NB4 (cell line): ENCODE data around the gene SPACDR.

Experiments used
- DNase-seq: peaks from one replicate; pipeline ENCODE4 v3.0.0; 2010; ENCODE audit warnings: low read depth
- H3K4me3 ChIP-seq: one replicate; pipeline ENCODE4 v1.5.1; 2011; ENCODE audit warnings: mild to moderate bottlenecking, low read depth, low read length, moderate library complexity
- MYC ChIP-seq: IDR thresholded peaks from 2 replicates; pipeline ENCODE4 v1.6.1; 2011; ENCODE audit warnings: low read depth, low read length
- POLR2A ChIP-seq: IDR thresholded peaks from 2 replicates; pipeline ENCODE4 v1.6.1; 2011; ENCODE audit warnings: mild to moderate bottlenecking; ENCODE audit not compliant: insufficient read length; ENCODE audit errors: extremely low read depth
- TF ChIP-seq, protein P1 (sequence below): IDR thresholded peaks from 2 replicates; pipeline ENCODE4 v1.6.1; 2011; ENCODE audit warnings: low read depth, low read length
- TF ChIP-seq, protein P2 (sequence below): IDR thresholded peaks from one replicate; pipeline ENCODE4 v1.5.1; 2012; ENCODE audit warnings: low read depth, low read length

The SPACDR gene

DNA sequence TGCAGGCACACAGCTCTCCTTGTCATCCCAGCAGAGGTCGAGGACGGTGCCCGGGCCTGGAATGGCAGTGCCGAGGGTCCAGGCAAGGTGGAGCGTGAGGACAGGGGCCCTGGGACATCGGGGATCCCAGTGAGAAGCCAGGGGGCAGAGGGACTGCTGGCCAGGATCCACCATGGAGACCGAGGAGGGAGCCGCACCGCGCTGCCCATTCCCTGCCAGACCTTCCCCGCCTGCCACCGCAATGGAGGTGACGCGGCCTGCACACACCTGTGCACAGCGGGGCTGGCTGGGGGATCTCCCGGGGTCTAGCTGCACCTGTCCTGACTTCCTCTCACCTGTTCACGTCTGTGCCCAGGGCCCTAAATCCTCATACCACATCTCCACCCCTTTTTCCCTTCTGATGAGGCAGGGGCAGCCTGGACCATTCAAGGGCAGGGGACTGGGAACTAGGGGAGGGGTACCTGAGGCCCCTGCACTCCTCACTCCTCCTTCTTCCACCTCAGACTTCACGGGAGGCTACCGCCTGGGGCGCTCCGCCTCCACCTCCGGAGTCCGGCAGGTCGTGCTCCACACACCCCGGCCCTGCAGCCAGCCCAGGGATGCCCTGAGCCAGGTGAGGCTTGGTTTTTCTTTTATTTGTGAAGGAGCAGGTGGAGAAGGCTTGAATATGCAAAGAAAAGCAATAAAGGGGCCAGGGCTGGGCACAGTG lies 26.6 kb upstream of the SPACDR start:
- no peak for DNase-seq
- no peak overlapping the region for H3K4me3 ChIP-seq
- TF ChIP-seq, protein P1, sequence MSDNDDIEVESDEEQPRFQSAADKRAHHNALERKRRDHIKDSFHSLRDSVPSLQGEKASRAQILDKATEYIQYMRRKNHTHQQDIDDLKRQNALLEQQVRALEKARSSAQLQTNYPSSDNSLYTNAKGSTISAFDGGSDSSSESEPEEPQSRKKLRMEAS = no peak
- TF ChIP-seq, protein P2, sequence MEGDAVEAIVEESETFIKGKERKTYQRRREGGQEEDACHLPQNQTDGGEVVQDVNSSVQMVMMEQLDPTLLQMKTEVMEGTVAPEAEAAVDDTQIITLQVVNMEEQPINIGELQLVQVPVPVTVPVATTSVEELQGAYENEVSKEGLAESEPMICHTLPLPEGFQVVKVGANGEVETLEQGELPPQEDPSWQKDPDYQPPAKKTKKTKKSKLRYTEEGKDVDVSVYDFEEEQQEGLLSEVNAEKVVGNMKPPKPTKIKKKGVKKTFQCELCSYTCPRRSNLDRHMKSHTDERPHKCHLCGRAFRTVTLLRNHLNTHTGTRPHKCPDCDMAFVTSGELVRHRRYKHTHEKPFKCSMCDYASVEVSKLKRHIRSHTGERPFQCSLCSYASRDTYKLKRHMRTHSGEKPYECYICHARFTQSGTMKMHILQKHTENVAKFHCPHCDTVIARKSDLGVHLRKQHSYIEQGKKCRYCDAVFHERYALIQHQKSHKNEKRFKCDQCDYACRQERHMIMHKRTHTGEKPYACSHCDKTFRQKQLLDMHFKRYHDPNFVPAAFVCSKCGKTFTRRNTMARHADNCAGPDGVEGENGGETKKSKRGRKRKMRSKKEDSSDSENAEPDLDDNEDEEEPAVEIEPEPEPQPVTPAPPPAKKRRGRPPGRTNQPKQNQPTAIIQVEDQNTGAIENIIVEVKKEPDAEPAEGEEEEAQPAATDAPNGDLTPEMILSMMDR = no peak
- TF ChIP-seq POLR2A = no peak
- no peak for TF ChIP-seq MYC

DNA sequence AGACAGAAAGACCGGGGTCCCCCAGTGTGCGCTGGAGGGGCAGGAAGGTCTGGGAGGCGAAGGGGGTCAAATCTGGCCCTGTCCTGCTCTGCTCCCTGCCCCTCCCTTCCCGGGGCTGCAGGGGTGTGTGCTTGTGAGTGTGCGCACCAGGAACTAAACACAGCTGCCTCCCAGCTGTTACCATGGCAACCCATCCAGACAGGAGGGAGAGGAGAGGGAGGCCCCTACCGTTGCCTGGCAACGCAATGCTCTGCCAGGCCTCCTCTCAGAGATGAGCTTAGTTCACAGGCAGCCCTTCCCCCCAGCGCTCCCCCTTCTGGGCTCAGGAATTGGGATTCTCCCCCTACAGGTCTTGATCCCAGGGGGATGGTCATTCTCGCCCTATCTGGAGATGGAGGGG lies 25.8 kb upstream of the SPACDR start:
- TF ChIP-seq, protein P1 = no peak
- no peak for TF ChIP-seq POLR2A
- TF ChIP-seq, protein P2 = no peak
- TF ChIP-seq MYC = no peak
- no peak overlapping the region for H3K4me3 ChIP-seq
- peak; percentile 84 for DNase-seq

DNA sequence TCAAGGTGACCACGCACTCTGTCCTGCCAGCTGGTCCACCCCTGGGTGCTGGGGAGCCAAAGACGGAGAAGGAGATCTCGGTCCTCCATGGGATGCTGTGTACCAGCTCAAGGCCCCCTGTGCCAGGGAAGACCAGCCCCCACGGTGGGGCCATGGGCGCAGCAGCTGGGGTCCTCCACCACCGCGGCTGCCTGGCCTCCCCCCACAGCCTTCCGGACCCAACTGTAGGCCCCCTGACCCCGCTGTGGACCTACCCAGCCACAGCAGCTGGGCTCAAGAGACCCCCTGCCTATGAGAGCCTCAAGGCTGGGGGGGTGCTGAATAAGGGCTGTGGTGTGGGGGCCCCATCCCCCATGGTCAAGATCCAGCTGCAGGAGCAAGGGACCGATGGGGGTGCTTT lies 25.1 kb upstream of the SPACDR start:
- DNase-seq = no peak
- H3K4me3 ChIP-seq = no peak overlapping the region
- no peak for TF ChIP-seq POLR2A
- TF ChIP-seq MYC = no peak
- TF ChIP-seq, protein P1 = no peak
- TF ChIP-seq, protein P2 = no peak

DNA sequence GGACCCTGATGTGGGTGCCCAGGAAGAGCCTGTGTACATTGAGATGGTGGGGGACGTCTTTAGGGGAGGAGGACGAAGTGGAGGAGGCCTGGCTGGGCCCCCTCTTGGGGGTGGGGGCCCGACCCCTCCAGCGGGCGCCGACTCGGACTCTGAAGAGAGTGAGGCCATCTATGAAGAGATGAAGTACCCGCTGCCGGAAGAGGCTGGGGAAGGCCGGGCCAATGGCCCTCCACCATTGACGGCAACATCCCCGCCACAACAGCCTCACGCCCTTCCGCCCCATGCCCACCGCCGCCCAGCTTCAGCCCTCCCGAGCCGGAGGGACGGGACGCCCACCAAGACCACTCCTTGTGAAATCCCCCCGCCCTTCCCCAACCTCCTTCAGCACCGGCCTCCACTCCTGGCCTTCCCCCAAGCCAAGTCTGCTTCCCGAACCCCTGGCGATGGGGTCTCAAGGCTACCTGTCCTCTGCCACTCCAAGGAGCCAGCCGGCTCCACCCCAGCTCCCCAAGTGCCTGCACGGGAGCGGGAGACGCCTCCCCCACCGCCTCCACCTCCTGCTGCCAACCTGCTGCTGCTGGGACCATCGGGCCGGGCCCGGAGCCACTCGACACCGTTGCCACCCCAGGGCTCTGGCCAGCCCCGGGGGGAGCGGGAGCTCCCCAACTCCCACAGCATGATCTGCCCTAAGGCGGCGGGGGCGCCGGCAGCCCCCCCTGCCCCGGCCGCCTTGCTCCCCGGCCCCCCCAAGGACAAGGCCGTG lies 24.5 kb upstream of the SPACDR start:
- no peak for DNase-seq
- TF ChIP-seq, protein P1 = no peak
- TF ChIP-seq, protein P2 = no peak
- TF ChIP-seq POLR2A (no peak), MYC (no peak)
- no peak overlapping the region for H3K4me3 ChIP-seq

DNA sequence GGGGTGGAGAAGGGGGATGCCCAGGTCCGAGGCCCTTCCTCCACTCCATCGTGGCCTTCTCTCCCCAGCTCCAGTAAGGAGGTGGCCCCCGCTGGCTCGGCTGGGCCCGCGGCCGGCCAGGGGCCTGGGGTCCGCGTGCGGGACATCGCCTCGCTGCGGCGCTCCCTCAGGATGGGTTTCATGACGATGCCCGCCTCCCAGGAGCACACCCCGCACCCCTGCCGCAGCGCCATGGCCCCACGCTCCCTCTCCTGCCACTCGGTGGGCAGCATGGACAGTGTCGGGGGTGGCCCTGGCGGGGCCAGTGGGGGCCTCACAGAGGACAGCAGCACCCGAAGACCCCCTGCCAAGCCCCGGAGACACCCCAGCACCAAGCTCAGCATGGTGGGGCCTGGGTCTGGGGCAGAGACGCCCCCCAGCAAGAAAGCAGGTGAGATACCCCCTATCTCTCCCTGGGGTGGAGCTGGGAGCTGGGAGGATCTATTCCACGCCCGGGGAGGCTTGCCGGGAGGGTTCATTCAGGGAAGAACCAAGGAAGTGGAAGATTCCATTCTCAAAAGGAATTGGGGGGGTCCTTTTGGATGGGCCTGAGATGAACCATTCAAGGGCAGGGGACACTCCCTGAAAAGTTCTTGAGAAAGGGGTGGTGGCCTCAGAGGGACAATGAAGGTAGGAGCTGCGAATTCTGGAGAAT lies 22.8 kb upstream of the SPACDR start:
- H3K4me3 ChIP-seq = no peak overlapping the region
- DNase-seq = no peak
- no peak for TF ChIP-seq MYC
- TF ChIP-seq, protein P1 = no peak
- TF ChIP-seq, protein P2 = no peak
- TF ChIP-seq POLR2A = no peak
